GM13977 (cell line): ENCODE results near the gene PUSL1.

Source experiments
- DNase-seq: peaks from one replicate; pipeline ENCODE4 v3.0.0; 2012; ENCODE audit warnings: low spot score
- CTCF ChIP-seq: IDR thresholded peaks from 2 replicates; pipeline ENCODE4 v1.5.1; 2012; ENCODE audit warnings: mild to moderate bottlenecking, control low read depth; ENCODE audit not compliant: insufficient read depth; ENCODE audit errors: extremely low read depth, missing control alignments
- in situ Hi-C: fragments of 300-500 bp; cut with MboI; formaldehyde crosslinking; loops from one replicate; pipeline ENCODE4 v1.12.0; 2022; ENCODE audit warnings: low sequenced_read_pairs, low pct_unique_long_range_greater_than_20kb, mixed read lengths, inconsistent platforms; ENCODE audit not compliant: unreplicated experiment

Gene PUSL1

GRCh38 chr1:1324084-1324523 is 15.7 kb downstream of the PUSL1 start:
- in situ Hi-C loops: no loop called here

GRCh38 chr1:1324524-1325287 is 16.3 kb downstream of the PUSL1 start, which contains the start of the genes CPTP and INTS11:
TSS of gene CPTP (plus strand) at chr1:1324802. CDS start at chr1:1326911, 2,109 bp downstream.
TSS of gene INTS11 (minus strand) at chr1:1324660. CDS start at chr1:1324608, 52 bp downstream.
- DNase-seq: peak; percentile 99
- in situ Hi-C loops: no loop called here
- no peak for TF ChIP-seq CTCF

More at GRCh38 chr1:1324084-1324523, 15.7 kb downstream of the PUSL1 start:
- DNase-seq: no peak
- TF ChIP-seq CTCF: no peak

GRCh38 chr1:1325288-1326074 is 17.1 kb downstream of the PUSL1 start:
- TF ChIP-seq CTCF: no peak
- DNase-seq: no peak
- in situ Hi-C loops: no loop called here

GRCh38 chr1:1326075-1326605 is 17.7 kb downstream of the PUSL1 start:
- in situ Hi-C loops: no loop called here
- DNase-seq: no peak
- TF ChIP-seq CTCF: no peak

GRCh38 chr1:1327291-1327690 is 18.9 kb downstream of the PUSL1 start:
- no peak for TF ChIP-seq CTCF
- no peak for DNase-seq
- in situ Hi-C loops: no loop called here

GRCh38 chr1:1328254-1328653 is 19.9 kb downstream of the PUSL1 start:
- in situ Hi-C loops: no loop called here
- DNase-seq: no peak
- TF ChIP-seq CTCF: no peak
